Measurements from ENCODE around the gene LRIG1. TPM values are rescaled to one million over a fixed set of nuclear protein-coding genes. Genes with fewer than 3 reads are reported as not detected.

LRIG1 gene
- total RNA-seq, 1 donor, result 14.1 TPM

GRCh38 chr3:66527246-66527645, 26.4 kb upstream of the LRIG1 start:
- no peak for DNase-seq (ENCODE audit: insufficient read length, low spot score, missing footprints)
- Histone ChIP-seq H3K4me3 (ENCODE audit: insufficient read depth, low read length) (no peak overlapping the region), H3K27me3 (ENCODE audit: insufficient read depth, low read length) (peaks cover 5% of the 10 kb centered on the region), H3K4me1 (ENCODE audit: insufficient read depth, low read length) (no peaks in the 10 kb centered on the region), H3K9me3 (ENCODE audit: low read depth, low read length) (no peaks in the 10 kb centered on the region), H4K20me1 (ENCODE audit: insufficient read depth, low read length) (no peaks in the 10 kb centered on the region), H3K36me3 (ENCODE audit: insufficient read depth, low read length) (no peaks in the 10 kb centered on the region), H3K4me2 (ENCODE audit: insufficient read depth, low read length) (no peak overlapping the region), H3K27ac (ENCODE audit: low read depth, low read length) (no peak overlapping the region), H2AFZ (ENCODE audit: low read length) (no peak overlapping the region), H3K79me2 (ENCODE audit: insufficient read depth, low read length) (no peaks in the 10 kb centered on the region)
- TF ChIP-seq CTCF (IDR thresholded peaks at IDR 0.05; ENCODE audit: extremely low read depth, low read depth, low read length), result no peak

GRCh38 chr3:66525771-66526170, 24.9 kb upstream of the LRIG1 start:
- Histone ChIP-seq H3K27ac (ENCODE audit: low read depth, low read length) (no peak overlapping the region), H3K9me3 (ENCODE audit: low read depth, low read length) (no peaks in the 10 kb centered on the region), H3K4me2 (ENCODE audit: insufficient read depth, low read length) (no peak overlapping the region), H3K4me3 (ENCODE audit: insufficient read depth, low read length) (no peak overlapping the region), H3K4me1 (ENCODE audit: insufficient read depth, low read length) (no peaks in the 10 kb centered on the region), H3K79me2 (ENCODE audit: insufficient read depth, low read length) (no peaks in the 10 kb centered on the region), H4K20me1 (ENCODE audit: insufficient read depth, low read length) (no peaks in the 10 kb centered on the region), H2AFZ (ENCODE audit: low read length) (no peak overlapping the region), H3K27me3 (ENCODE audit: insufficient read depth, low read length) (peaks cover 5% of the 10 kb centered on the region), H3K36me3 (ENCODE audit: insufficient read depth, low read length) (no peaks in the 10 kb centered on the region)
- TF ChIP-seq CTCF (IDR thresholded peaks at IDR 0.05; ENCODE audit: extremely low read depth, low read depth, low read length), result no peak
- no peak for DNase-seq (ENCODE audit: insufficient read length, low spot score, missing footprints)

- Histone ChIP-seq H3K36me3 (ENCODE audit: insufficient read depth, low read length) (no peaks in the 10 kb centered on the region), H3K27ac (ENCODE audit: low read depth, low read length) (no peak overlapping the region), H3K4me2 (ENCODE audit: insufficient read depth, low read length) (no peak overlapping the region), H3K79me2 (ENCODE audit: insufficient read depth, low read length) (no peaks in the 10 kb centered on the region), H3K9me3 (ENCODE audit: low read depth, low read length) (no peaks in the 10 kb centered on the region), H2AFZ (ENCODE audit: low read length) (no peak overlapping the region), H4K20me1 (ENCODE audit: insufficient read depth, low read length) (no peaks in the 10 kb centered on the region), H3K4me3 (ENCODE audit: insufficient read depth, low read length) (no peak overlapping the region), H3K27me3 (ENCODE audit: insufficient read depth, low read length) (peaks cover 9% of the 10 kb centered on the region), H3K4me1 (ENCODE audit: insufficient read depth, low read length) (no peaks in the 10 kb centered on the region)
- no peak for DNase-seq (ENCODE audit: insufficient read length, low spot score, missing footprints)
- no peak for TF ChIP-seq CTCF (IDR thresholded peaks at IDR 0.05; ENCODE audit: extremely low read depth, low read depth, low read length)
Observed at GRCh38 chr3:66520724-66521123, 19.9 kb upstream of the LRIG1 start.

- Histone ChIP-seq H3K9me3 (ENCODE audit: low read depth, low read length) (no peaks in the 10 kb centered on the region), H3K4me1 (ENCODE audit: insufficient read depth, low read length) (no peaks in the 10 kb centered on the region), H2AFZ (ENCODE audit: low read length) (no peak overlapping the region), H4K20me1 (ENCODE audit: insufficient read depth, low read length) (no peaks in the 10 kb centered on the region), H3K27ac (ENCODE audit: low read depth, low read length) (no peak overlapping the region), H3K4me2 (ENCODE audit: insufficient read depth, low read length) (no peak overlapping the region), H3K27me3 (ENCODE audit: insufficient read depth, low read length) (peaks cover 8% of the 10 kb centered on the region), H3K36me3 (ENCODE audit: insufficient read depth, low read length) (no peaks in the 10 kb centered on the region), H3K79me2 (ENCODE audit: insufficient read depth, low read length) (no peaks in the 10 kb centered on the region), H3K4me3 (ENCODE audit: insufficient read depth, low read length) (no peak overlapping the region)
- no peak for DNase-seq (ENCODE audit: insufficient read length, low spot score, missing footprints)
- no peak for TF ChIP-seq CTCF (IDR thresholded peaks at IDR 0.05; ENCODE audit: extremely low read depth, low read depth, low read length)
Observed at GRCh38 chr3:66518644-66519043, 17.8 kb upstream of the LRIG1 start.

Data from osteoblast (primary cell).